IMR-90 (cell line): Measurements from ENCODE around the gene NKX6-2.
"Not testable (repeated sequence)": the region's sequence is repeated elsewhere in the genome, so short reads cannot be mapped to it uniquely, and the experiment has no call there.

Source experiments
- CEBPB ChIP-seq: IDR thresholded peaks from 2 replicates; pipeline ENCODE4 v1.6.1; 2012; ENCODE audit warnings: low read depth, low read length, improper control_type of control experiment
- CTCF ChIP-seq: conservative IDR thresholded peaks from 2 replicates; pipeline ENCODE4 v1.5.1; 2012; ENCODE audit warnings: mild to moderate bottlenecking, low read depth, low read length, improper control_type of control experiment
- ELK1 ChIP-seq: fragments of 150-350 bp; IDR thresholded peaks from 2 replicates; pipeline ENCODE4 v1.6.1; 2016; ENCODE audit warnings: low read depth, mild to moderate bottlenecking, low read length, moderate library complexity, borderline replicate concordance
- FOS ChIP-seq: fragments of 150-350 bp; IDR thresholded peaks from 2 replicates; pipeline ENCODE4 v1.6.1; 2016; ENCODE audit warnings: low read depth, low read length
- POLR2A ChIP-seq: IDR thresholded peaks from 2 replicates; pipeline ENCODE4 v1.6.1; 2012; ENCODE audit warnings: mild to moderate bottlenecking, low read depth, low read length
- RAD21 ChIP-seq: IDR thresholded peaks from 2 replicates; pipeline ENCODE4 v1.6.1; 2012; ENCODE audit warnings: low read length, improper control_type of control experiment
- RFX5 ChIP-seq: IDR thresholded peaks from 2 replicates; pipeline ENCODE4 v1.8.0; 2012; ENCODE audit warnings: low read depth, mild to moderate bottlenecking, low read length, moderate library complexity
- USF2 ChIP-seq: fragments of 150-350 bp; IDR thresholded peaks from 2 replicates; pipeline ENCODE4 v1.6.1; 2017; ENCODE audit warnings: mild to moderate bottlenecking, antibody characterized with exemption, low read length, low read depth

- not testable (repeated sequence) for TF ChIP-seq CTCF, ELK1, RFX5, RAD21, POLR2A, CEBPB, FOS
- TF ChIP-seq USF2, result peak; percentile 90
Observed at GRCh38 chr10:132743196-132743924, 42.6 kb downstream of the NKX6-2 start.
